ENCODE data around the gene KIFAP3.
"Not testable (repeated sequence)": the region's sequence is repeated elsewhere in the genome, so short reads cannot be mapped to it uniquely, and the experiment has no call there.

Gene KIFAP3

DNA sequence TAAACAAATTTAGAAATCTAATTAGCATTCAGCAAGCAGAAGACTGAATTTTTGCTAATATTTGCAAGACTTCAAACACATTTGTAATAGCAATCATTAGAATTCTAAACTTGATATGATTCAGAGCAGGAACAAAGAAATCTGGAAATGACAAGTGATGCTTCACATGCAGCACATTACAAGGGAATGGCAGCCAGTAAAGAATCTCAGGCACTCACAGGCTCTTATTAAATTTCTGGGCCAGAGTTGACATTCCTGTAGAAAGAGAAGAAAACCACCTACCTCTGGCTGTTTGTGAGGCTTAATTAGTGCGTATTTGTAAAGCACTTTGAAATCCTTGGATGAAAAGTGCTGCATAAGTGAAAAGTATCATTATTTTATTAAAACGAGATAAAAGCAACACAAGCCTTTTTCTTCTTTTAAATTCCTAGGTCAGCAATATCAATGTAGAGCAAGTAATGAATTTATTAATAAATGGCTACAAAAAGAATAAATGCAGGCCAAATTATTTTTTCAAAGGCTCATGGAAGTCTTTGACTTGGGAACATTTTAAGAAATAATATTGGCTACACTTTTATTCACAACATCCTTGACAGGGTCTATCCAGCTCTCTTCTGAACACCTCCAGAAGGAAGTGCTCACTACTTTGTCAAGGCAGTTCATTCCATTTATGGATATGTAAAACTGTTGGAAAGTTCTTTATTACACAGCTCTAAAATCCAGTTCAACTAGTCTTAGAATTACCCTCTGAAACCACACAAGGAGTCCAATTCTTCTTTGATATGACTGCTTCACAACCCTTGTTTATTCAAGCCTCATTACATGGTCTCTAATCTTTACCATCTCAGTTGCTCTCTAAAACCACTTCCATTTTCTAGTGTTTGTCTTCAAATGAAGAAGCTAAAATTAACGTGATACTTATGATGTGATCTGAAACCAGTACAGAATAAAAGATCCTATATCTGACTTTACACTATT is 148.7 kb downstream of the KIFAP3 start:
- H3K27ac ChIP-seq, result no peak overlapping the region
- TF ChIP-seq, protein P1, sequence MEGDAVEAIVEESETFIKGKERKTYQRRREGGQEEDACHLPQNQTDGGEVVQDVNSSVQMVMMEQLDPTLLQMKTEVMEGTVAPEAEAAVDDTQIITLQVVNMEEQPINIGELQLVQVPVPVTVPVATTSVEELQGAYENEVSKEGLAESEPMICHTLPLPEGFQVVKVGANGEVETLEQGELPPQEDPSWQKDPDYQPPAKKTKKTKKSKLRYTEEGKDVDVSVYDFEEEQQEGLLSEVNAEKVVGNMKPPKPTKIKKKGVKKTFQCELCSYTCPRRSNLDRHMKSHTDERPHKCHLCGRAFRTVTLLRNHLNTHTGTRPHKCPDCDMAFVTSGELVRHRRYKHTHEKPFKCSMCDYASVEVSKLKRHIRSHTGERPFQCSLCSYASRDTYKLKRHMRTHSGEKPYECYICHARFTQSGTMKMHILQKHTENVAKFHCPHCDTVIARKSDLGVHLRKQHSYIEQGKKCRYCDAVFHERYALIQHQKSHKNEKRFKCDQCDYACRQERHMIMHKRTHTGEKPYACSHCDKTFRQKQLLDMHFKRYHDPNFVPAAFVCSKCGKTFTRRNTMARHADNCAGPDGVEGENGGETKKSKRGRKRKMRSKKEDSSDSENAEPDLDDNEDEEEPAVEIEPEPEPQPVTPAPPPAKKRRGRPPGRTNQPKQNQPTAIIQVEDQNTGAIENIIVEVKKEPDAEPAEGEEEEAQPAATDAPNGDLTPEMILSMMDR (conservative IDR thresholded peaks at IDR 0.05), result no peak

DNA sequence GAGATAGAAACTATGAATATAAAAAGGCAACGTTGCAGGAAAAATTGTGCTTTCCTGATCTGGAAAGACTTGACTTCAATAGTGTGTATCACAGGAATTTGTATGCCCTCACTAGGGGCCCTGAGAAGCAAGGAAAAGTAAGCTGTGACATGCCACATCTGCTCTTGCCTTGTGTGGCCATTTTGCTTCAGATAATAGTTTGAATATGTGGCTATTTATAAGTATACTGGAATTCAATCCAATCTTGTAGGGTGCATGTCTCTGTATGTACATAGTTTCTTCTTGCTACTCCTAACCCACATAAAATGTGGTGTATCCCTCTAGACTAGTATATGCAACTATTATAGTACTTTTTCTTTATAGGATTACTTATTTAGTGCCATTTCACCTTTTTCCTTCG is 149.7 kb downstream of the KIFAP3 start:
- TF ChIP-seq, protein P1 (conservative IDR thresholded peaks at IDR 0.05), result no peak
- no peak overlapping the region for H3K27ac ChIP-seq

DNA sequence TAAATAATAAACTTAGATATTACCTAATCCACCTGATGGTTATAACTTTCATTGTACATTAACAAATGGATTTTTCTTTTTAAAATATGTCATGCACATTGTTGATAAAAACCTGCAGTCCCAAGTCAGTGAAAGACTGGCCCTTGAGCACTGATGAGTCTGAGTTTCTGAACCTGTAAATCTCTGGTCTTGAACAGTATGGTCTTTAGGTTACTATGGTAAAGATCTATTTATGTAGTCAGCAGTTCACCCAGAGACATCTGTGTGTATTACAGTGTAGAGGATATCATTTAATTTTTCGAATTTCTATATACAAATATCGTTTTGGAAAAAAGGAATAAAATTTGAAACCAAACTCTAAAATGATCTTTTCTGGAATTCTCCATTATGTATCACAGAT is 150.4 kb downstream of the KIFAP3 start:
- TF ChIP-seq, protein P1 (conservative IDR thresholded peaks at IDR 0.05), result no peak
- no peak overlapping the region for H3K27ac ChIP-seq

DNA sequence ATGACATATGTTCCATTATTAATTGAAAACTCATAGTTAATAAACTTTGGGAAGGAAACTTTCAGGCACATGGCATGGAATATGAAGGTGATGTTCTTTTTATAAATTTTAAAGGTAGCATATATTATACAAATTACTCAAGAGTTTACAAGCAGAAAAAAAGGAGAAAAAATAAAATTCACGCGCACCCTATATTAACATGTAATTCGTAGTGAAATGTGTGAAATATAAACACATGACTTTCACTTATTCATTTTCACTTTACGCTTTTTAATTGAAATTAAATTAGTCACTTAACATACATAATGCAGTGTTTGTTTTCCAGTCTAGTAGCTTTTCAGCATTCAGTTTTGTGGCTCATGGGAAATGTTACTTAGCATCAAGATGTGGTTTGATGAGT is 153.4 kb downstream of the KIFAP3 start:
- TF ChIP-seq, protein P1 (conservative IDR thresholded peaks at IDR 0.05), result no peak
- H3K27ac ChIP-seq, result no peak overlapping the region

DNA sequence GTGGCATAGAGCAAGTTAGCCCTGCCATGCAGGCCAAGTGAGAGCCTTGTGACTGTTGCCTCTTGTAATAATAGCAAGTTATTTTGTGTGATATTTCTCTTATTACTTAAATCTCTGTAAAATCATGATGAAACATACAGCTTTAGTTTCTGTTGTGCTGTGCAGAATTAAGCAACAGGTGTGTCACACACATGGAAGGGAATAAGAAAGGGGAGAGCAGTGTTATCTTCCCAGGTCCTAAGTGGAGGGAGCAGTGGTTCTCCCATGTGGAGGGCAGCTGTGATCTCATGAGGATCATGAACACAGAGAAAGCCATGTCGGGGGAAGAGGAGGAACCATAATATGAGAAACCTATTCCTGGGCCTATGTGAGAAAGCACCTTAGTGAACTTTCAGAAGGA is 155.6 kb downstream of the KIFAP3 start:
- H3K27ac ChIP-seq, result no peak overlapping the region
- TF ChIP-seq, protein P1 (conservative IDR thresholded peaks at IDR 0.05), result no peak

DNA sequence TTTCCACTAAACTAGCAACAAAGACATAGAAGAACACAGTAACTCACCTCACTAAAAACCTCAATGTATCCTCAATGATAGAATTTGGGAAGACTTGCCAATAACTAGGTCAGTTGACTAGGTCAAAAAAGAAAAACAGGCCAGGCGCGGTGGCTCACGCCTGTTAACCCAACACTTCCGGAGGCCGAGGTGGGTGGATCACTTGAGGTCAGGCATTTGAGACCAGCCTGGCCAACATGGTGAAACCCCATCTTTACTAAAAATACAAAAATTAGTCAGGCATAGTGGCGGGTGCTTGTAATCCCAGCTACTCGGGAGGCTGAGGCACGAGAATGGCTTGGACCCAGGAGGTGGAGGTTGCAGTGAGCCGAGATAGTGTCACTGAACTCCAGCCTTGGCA is 156.3 kb downstream of the KIFAP3 start:
- not testable (repeated sequence) for H3K27ac ChIP-seq

DNA sequence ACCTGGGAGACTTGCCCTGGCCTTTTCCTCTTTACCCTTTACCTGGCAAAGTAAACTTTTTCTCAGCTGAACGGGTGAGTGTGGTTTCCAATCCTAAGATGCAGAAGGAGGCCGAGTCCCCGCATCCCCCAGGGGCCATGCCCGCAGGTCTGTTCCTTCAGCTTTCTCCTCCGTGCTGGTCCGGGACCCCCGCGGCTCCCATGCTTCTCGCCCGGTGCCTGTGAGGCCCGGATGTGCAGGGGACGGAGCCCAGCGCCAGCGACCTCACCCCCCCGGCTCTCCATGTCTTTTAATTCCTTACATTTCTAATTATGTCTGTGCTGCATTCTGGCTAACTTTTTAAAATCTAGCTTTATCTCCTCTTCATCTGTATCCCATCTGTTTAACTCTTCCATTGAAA is 159.3 kb downstream of the KIFAP3 start:
- TF ChIP-seq, protein P1 (conservative IDR thresholded peaks at IDR 0.05), result no peak
- no peak overlapping the region for H3K27ac ChIP-seq

DNA sequence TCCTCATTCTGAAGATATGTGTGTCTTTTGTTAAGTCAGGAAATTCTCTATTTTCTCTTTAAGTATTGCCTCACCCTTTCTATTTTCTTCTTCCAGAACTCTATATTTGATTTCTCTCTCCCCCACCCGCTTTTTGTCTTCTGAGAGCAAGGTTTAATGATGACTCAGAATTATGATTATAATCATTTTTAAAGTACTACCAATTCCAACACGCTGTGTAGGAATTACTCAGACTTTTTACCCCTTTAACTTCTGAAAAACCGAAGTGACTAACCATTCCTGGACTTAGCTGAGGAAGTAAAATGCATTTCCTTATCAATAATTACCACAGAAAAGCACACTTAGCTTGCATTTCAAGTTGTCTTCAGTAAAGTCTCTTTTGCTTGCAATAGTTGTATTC is 160.0 kb downstream of the KIFAP3 start:
- no peak overlapping the region for H3K27ac ChIP-seq
- TF ChIP-seq, protein P1 (conservative IDR thresholded peaks at IDR 0.05), result no peak
